Mucosa of stomach (tissue), 1 donor: ENCODE measurements around the gene GNA14.
"Not testable (repeated sequence)": the region's sequence is repeated elsewhere in the genome, so short reads cannot be mapped to it uniquely, and the experiment has no call there.

Source experiments
- H3K27me3 ChIP-seq: one replicate; pipeline ENCODE4 v1.7.0; 2013; ENCODE audit warnings: mild to moderate bottlenecking, low read length; ENCODE audit not compliant: control insufficient read depth, insufficient read depth
- H3K36me3 ChIP-seq: one replicate; pipeline ENCODE4 v1.7.0; 2013; ENCODE audit warnings: low read length; ENCODE audit not compliant: control insufficient read depth, insufficient read depth
- H3K4me1 ChIP-seq: one replicate; pipeline ENCODE4 v1.7.0; 2013; ENCODE audit warnings: mild to moderate bottlenecking, low read length; ENCODE audit not compliant: control insufficient read depth, insufficient read depth
- H3K4me3 ChIP-seq: one replicate; pipeline ENCODE4 v1.7.0; 2013; ENCODE audit warnings: low read length
- H3K9ac ChIP-seq: one replicate; pipeline ENCODE4 v1.7.0; 2013; ENCODE audit warnings: mild to moderate bottlenecking, low read length, moderate library complexity
- H3K9me3 ChIP-seq: one replicate; pipeline ENCODE4 v1.7.0; 2013; ENCODE audit warnings: mild to moderate bottlenecking, low read length, moderate library complexity; ENCODE audit not compliant: control insufficient read depth
- donor health status: Pancreatic carcinoma.

GNA14 gene

GRCh38 chr9:77495834-77496671 lies 152.1 kb downstream of the GNA14 start:
- no peak overlapping the region for H3K4me3 ChIP-seq
- H3K27me3 ChIP-seq = no peaks in the 10 kb centered on the region
- H3K9ac ChIP-seq = no peak overlapping the region
- no peaks in the 10 kb centered on the region for H3K9me3 ChIP-seq
- no peaks in the 10 kb centered on the region for H3K4me1 ChIP-seq
- H3K36me3 ChIP-seq = no peaks in the 10 kb centered on the region

- not testable (repeated sequence) for H3K4me3 ChIP-seq
Measured at GRCh38 chr9:77490279-77490678, 157.8 kb downstream of the GNA14 start.

GRCh38 chr9:77489405-77490163 lies 158.5 kb downstream of the GNA14 start:
- H3K9ac ChIP-seq, H3K9me3 ChIP-seq, H3K4me1 ChIP-seq, H3K27me3 ChIP-seq, H3K4me3 ChIP-seq, H3K36me3 ChIP-seq: not testable (repeated sequence)

More at GRCh38 chr9:77490279-77490678, 157.8 kb downstream of the GNA14 start:
- not testable (repeated sequence) for H3K9me3 ChIP-seq, H3K4me1 ChIP-seq, H3K27me3 ChIP-seq, H3K36me3 ChIP-seq, H3K9ac ChIP-seq

- H3K36me3 ChIP-seq = no peaks in the 10 kb centered on the region
- H3K9ac ChIP-seq = no peak overlapping the region
- H3K9me3 ChIP-seq = no peaks in the 10 kb centered on the region
- no peak overlapping the region for H3K4me3 ChIP-seq
- no peaks in the 10 kb centered on the region for H3K27me3 ChIP-seq
- no peaks in the 10 kb centered on the region for H3K4me1 ChIP-seq
Measured at GRCh38 chr9:77488439-77489126, 159.5 kb downstream of the GNA14 start.

GRCh38 chr9:77486968-77487367 lies 161.2 kb downstream of the GNA14 start:
- H3K27me3 ChIP-seq = no peaks in the 10 kb centered on the region
- H3K36me3 ChIP-seq = no peaks in the 10 kb centered on the region
- no peaks in the 10 kb centered on the region for H3K4me1 ChIP-seq
- H3K9me3 ChIP-seq = no peaks in the 10 kb centered on the region
- no peak overlapping the region for H3K9ac ChIP-seq
- no peak overlapping the region for H3K4me3 ChIP-seq

- Histone ChIP-seq H3K9ac (no peak overlapping the region), H3K4me3 (no peak overlapping the region), H3K36me3 (no peaks in the 10 kb centered on the region), H3K4me1 (no peaks in the 10 kb centered on the region), H3K27me3 (no peaks in the 10 kb centered on the region), H3K9me3 (no peaks in the 10 kb centered on the region)
Measured at GRCh38 chr9:77486463-77486862, 161.7 kb downstream of the GNA14 start.

- no peaks in the 10 kb centered on the region for H3K27me3 ChIP-seq
- H3K4me3 ChIP-seq = no peak overlapping the region
- H3K36me3 ChIP-seq = no peaks in the 10 kb centered on the region
- no peaks in the 10 kb centered on the region for H3K4me1 ChIP-seq
- H3K9ac ChIP-seq = no peak overlapping the region
- H3K9me3 ChIP-seq = no peaks in the 10 kb centered on the region
Measured at GRCh38 chr9:77475641-77476473, 172.3 kb downstream of the GNA14 start.

- Histone ChIP-seq H3K27me3 (no peaks in the 10 kb centered on the region), H3K9ac (no peak overlapping the region), H3K4me1 (no peaks in the 10 kb centered on the region), H3K4me3 (no peak overlapping the region), H3K36me3 (no peaks in the 10 kb centered on the region), H3K9me3 (no peaks in the 10 kb centered on the region)
Measured at GRCh38 chr9:77474936-77475335, 173.2 kb downstream of the GNA14 start.

- Histone ChIP-seq H3K4me1 (no peaks in the 10 kb centered on the region), H3K9ac (no peak overlapping the region), H3K36me3 (no peaks in the 10 kb centered on the region), H3K4me3 (no peak overlapping the region), H3K27me3 (no peaks in the 10 kb centered on the region), H3K9me3 (no peaks in the 10 kb centered on the region)
Measured at GRCh38 chr9:77472646-77473045, 175.5 kb downstream of the GNA14 start.

GRCh38 chr9:77471572-77471971 lies 176.6 kb downstream of the GNA14 start:
- Histone ChIP-seq H3K9me3 (no peaks in the 10 kb centered on the region), H3K4me1 (no peaks in the 10 kb centered on the region), H3K4me3 (no peak overlapping the region), H3K27me3 (no peaks in the 10 kb centered on the region), H3K36me3 (no peaks in the 10 kb centered on the region), H3K9ac (no peak overlapping the region)

- H3K9ac ChIP-seq = no peak overlapping the region
- no peaks in the 10 kb centered on the region for H3K36me3 ChIP-seq
Measured at GRCh38 chr9:77469515-77470231, 178.4 kb downstream of the GNA14 start.

More at GRCh38 chr9:77469515-77470231, 178.4 kb downstream of the GNA14 start:
- no peak overlapping the region for H3K4me3 ChIP-seq
- no peaks in the 10 kb centered on the region for H3K4me1 ChIP-seq
- no peaks in the 10 kb centered on the region for H3K27me3 ChIP-seq
- H3K9me3 ChIP-seq = no peaks in the 10 kb centered on the region
